ENCODE results near the gene RHBDD2.
"Not testable (repeated sequence)": the region's sequence is repeated elsewhere in the genome, so short reads cannot be mapped to it uniquely, and the experiment has no call there.

The RHBDD2 gene

DNA sequence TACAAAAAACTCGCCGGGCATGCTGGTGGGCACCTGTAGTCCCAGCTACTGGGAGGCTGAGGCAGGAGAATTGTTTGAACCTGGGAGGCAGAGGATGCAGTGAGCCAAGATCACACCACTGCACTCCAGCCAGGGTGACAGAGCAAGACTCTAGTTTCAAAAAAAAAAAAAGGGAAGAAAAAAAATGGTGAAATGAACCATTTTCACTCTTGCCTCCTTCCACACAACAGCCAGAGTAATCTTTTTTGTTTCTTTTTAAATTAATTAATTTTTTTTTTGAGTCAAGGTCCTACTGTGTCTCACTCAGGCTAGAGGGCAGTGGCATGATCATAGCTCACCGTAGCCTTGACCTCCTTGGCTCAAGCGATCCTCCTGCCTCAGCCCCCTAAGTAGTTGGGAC lies 14.6 kb upstream of the RHBDD2 start:
- not testable (repeated sequence) for FAIRE-seq; DNase-seq (ENCODE audit: extremely low spot score, insufficient read length, low read depth)

GRCh38 chr7:75866114-75866488 lies 12.7 kb upstream of the RHBDD2 start:
- DNase-seq (ENCODE audit: extremely low spot score, insufficient read length, low read depth): no peak
- no peak for FAIRE-seq

DNA sequence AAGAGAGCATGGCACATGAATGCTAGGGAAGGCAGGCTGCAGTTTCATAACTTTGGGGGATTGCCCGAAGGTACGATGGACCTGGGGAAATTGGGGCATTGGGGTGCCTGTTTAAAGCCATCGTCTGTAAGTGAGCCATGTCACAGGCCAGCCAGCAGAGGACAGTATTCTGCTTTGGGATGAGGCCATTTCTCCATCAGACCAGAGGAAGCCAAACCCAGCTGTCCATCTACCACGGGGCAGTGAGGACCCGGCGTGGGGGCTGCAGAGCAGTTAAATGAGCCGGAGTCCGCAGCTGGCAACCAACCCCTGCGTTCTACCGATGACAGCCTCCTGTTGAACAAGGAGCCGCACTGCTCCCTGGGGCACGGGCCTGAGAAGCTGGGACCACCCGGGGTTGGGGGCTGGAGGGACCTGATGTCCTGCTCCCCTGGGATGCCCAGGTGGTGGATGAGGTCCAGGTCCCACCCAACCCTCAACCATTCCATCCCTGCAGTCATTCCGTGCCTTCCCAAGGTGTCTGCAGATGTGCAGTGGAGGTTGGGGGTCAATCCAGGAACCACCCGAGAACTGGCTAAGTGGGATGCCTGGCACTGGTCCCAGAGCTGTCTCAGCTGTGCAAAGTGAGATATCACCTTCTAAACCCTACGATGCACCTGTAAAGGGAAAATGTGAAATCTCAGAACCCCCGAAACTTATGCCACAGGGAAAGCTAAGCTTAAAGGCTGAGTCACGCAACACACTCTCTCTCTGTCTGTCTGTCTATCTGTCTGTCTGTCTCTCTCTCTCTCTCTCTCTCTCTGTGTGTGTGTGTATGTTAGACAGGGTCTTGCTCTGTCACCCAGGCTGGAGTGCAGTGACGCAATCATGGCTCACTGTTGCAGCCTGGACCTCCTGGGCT lies 12.1 kb upstream of the RHBDD2 start:
- peak; percentile 15 for FAIRE-seq
- peak; percentile 52 for DNase-seq (ENCODE audit: extremely low spot score, insufficient read length, low read depth)

- FAIRE-seq (no peak), DNase-seq (ENCODE audit: extremely low spot score, insufficient read length, low read depth) (no peak)
Observed at GRCh38 chr7:75867390-75867717, 11.5 kb upstream of the RHBDD2 start.

GRCh38 chr7:75868153-75868552 lies 10.7 kb upstream of the RHBDD2 start:
- DNase-seq (ENCODE audit: extremely low spot score, insufficient read length, low read depth) (no peak), FAIRE-seq (no peak)

DNA sequence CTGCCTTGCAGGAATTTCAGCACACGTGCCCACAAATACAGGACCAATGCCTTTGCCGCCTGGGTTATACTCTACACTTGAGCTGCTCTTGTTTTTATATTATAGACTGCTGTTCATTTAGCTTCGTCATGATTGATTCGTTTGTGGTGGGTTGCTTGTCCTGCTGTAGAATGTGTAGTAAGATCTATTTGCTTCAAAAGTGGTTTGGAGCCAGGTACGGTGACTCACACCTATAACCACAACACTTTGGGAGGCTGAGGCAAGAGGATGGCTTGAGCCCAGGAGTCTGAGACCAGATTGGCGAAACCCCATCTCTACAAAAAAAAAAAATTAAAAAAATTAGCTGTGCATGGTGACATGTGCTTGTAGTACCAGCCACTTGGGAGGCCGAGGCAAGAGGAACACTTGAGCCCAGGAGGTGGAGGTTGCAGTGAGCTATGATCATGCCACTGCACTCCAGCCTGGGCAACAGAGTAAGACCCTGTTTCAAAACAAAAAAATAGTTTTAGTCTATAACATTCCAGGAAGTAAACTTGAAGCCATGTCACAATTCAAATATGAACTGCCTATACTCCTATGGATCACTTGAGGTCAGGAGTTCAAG lies 9.0 kb upstream of the RHBDD2 start:
- DNase-seq (ENCODE audit: extremely low spot score, insufficient read length, low read depth) (no peak), FAIRE-seq (no peak)

- no peak for DNase-seq (ENCODE audit: extremely low spot score, insufficient read length, low read depth)
Observed at GRCh38 chr7:75870557-75871161, 8.2 kb upstream of the RHBDD2 start.

DNA sequence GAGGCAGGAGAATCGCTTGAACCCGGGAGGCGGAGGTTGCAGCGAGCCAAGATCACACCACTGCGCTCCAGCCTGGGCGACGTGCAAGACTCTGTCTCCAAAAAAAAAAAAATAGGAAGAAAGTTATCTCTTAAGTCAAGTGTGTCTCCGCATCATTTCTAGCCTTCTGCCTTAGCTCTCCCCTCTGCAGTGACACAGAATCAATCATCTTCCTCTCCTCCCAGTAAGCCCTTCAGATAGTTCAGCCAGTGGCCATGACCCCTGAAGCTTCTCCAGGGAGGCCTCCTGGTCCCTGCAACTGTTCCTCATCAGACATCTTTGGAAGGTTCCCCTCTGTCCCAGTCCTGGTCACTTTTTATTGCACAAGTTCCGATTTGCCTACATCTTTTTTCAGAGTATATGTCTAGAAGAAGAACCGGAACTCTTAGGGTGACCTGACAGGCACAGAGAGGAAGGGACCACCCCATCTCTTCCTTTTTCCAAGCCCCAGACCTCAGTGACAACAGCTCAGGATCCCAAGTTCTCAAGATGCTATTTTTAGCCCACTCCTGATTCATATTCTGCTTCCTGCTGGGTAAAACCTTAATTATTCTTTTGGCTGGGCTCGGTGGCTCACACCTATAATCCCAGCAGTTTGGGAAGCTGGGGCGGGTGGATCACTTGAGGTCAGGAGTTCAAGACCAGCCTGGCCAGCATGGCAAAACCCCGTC lies 6.6 kb upstream of the RHBDD2 start:
- DNase-seq (ENCODE audit: extremely low spot score, insufficient read length, low read depth) (no peak), FAIRE-seq (no peak)

More at GRCh38 chr7:75870557-75871161, 8.2 kb upstream of the RHBDD2 start:
- no peak for FAIRE-seq

GRCh38 chr7:75874180-75874579 lies 4.7 kb upstream of the RHBDD2 start:
- not testable (repeated sequence) for DNase-seq (ENCODE audit: extremely low spot score, insufficient read length, low read depth); FAIRE-seq

GRCh38 chr7:75875113-75876080 lies 3.4 kb upstream of the RHBDD2 start:
- no peak for FAIRE-seq
- no peak for DNase-seq (ENCODE audit: extremely low spot score, insufficient read length, low read depth)

DNA sequence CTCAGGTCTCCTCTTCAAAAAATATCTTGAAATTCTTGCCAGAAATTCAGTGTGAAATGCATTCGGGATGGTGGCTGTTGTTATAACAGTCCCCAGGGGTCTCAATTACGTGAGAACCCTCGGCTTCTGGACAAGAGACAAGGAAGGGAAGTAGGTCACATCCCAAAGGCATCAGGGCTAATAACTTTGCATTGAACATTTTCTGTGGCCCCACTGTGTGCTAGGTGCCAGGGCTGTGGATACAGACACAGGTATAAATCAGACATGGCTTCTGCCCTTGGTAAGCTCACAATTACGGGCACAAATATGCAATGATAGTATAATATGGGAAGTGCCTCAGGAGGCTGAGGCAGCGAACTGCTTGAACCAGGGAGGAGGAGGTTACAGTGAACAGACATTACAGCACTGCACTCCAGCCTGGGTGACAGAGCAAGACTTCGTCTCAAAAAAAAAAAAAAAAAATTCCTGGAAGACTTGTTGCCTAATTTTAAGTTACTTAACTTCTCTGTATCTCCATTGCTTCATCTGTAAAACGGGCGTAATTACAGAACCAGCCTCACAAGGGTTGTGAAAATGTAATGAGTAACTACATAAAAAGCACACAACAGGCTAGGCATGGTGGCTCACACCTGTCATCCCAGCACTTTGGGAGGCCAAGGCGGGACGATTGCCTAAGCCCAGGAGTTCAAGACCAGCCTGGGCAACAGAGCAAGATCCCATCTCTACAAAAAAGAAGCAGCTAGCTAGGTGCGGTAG lies 2.5 kb upstream of the RHBDD2 start:
- no peak for DNase-seq (ENCODE audit: extremely low spot score, insufficient read length, low read depth)
- no peak for FAIRE-seq

DNA sequence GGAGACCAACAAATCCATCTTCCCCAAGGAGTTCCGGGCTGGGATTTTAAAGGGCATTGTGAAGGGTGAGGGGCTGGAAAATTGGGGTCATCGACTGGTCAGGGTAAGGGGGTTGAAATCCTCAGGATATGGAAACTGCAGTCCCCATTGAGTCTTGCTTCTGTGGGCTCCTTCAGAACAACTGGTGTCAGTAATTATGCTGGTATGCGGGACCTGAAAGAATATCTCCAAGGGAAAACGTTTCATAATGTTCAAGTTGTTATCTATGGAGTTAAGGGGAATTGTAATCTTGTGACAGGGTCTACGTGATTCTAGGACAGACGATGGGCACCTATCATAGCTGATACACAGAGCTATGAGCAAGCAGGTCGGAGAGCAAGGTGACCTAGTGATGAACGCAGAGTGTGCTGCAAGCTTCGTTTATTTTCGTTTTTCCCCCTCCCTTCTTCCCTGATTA lies 494 bp upstream of the RHBDD2 start:
- DNase-seq (ENCODE audit: extremely low spot score, insufficient read length, low read depth): no peak
- no peak for FAIRE-seq

GRCh38 chr7:75879771-75880184 lies 944 bp downstream of the RHBDD2 start:
- DNase-seq (ENCODE audit: extremely low spot score, insufficient read length, low read depth) (no peak), FAIRE-seq (no peak)

GRCh38 chr7:75880242-75880641 lies 1.4 kb downstream of the RHBDD2 start:
- DNase-seq (ENCODE audit: extremely low spot score, insufficient read length, low read depth) (no peak), FAIRE-seq (no peak)

GRCh38 chr7:75881436-75882095 lies 2.7 kb downstream of the RHBDD2 start:
- no peak for DNase-seq (ENCODE audit: extremely low spot score, insufficient read length, low read depth)
- no peak for FAIRE-seq

DNA sequence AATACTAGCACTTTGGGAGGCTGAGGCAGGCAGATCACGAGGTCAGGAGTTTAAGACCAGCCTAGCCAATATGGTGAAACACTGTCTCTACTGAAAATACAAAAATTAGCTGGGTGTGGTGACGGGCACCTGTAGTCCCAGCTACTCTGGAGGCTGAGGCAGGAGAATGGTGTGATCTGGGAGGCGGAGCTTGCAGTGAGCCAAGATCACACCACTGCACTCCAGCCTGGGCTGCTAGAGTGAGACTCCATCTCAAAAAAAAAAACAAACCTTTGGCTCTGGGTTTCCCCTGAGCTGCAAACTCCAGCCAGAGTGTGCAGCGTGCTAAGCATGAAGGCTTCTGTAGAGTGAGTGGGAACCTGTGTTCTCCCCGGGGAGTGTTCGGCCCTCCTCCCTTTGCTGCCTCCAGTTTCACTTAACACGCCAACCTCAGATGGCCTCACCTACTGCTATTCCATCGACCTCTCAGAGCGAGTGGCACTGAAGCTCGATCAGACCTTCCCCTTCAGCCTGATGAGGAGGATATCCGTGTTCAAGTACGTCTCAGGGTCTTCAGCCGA lies 4.5 kb downstream of the RHBDD2 start:
- not testable (repeated sequence) for DNase-seq (ENCODE audit: extremely low spot score, insufficient read length, low read depth)
- FAIRE-seq: peak; percentile 44

- no peak for DNase-seq (ENCODE audit: extremely low spot score, insufficient read length, low read depth)
- no peak for FAIRE-seq
Observed at GRCh38 chr7:75884476-75884875, 5.6 kb downstream of the RHBDD2 start.

DNA sequence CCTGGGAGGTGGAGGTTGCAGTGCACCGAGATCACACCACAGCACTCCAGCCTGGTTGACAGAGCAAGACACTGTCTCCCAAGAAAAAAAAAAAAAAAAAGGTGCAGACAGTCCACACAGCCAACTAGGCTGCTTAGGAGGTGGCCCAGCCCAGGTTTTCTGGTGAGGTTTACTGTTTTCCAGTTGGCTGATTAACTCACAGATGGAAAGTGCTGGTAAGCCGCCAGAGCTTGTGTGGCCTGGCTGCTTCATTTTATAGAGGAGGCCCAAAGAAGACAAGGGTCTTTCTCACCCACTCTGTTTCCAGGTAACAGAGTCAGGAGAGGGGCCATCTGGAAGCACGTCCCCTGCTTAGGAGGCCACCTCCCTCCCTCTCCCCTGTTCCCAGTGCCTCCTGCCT lies 6.2 kb downstream of the RHBDD2 start:
- no peak for DNase-seq (ENCODE audit: extremely low spot score, insufficient read length, low read depth)
- no peak for FAIRE-seq
